K562 (cell line): Measurements from ENCODE around the gene CMTM4. TPM values are rescaled to one million over a fixed set of nuclear protein-coding genes. Genes with fewer than 3 reads are reported as not detected.

Experiments used
- BRD9 ChIP-seq: fragments of 450-650 bp; IDR thresholded peaks from 2 replicates; pipeline ENCODE4 v1.6.1; 2018; ENCODE audit warnings: low read depth; ENCODE audit not compliant: partially characterized antibody
- CBFA2T3 ChIP-seq: fragments of 450-650 bp; IDR thresholded peaks from 2 replicates; pipeline ENCODE4 v1.6.1; 2017
- CCNT2 ChIP-seq: IDR thresholded peaks from 2 replicates; pipeline ENCODE4 v1.6.1; 2011; ENCODE audit warnings: borderline replicate concordance, low read depth, mild to moderate bottlenecking, moderate library complexity, mixed read lengths, low read length; ENCODE audit not compliant: insufficient read length; ENCODE audit errors: extremely low read depth
- DPF2 ChIP-seq: fragments of 450-650 bp; IDR thresholded peaks from 2 replicates; pipeline ENCODE4 v1.6.1; 2016
- ETV5 ChIP-seq: sonication (generic); formaldehyde crosslinking; IDR thresholded peaks from 2 replicates; pipeline ENCODE4 v1.4.0; 2020; ENCODE audit warnings: low read depth, mild to moderate bottlenecking, missing genetic modification reagents
- FIP1L1 ChIP-seq: fragments of 200-400 bp; formaldehyde crosslinking; IDR thresholded peaks from 2 replicates; pipeline ENCODE4 v1.6.1; 2018; ENCODE audit warnings: mild to moderate bottlenecking, low read depth, low read length; ENCODE audit not compliant: poor library complexity, severe bottlenecking
- HCFC1 ChIP-seq: IDR thresholded peaks from 2 replicates; pipeline ENCODE4 v1.6.1; 2012; ENCODE audit warnings: low read depth, low read length, improper control_type of control experiment
- HNRNPL ChIP-seq: fragments of 200-400 bp; formaldehyde crosslinking; IDR thresholded peaks from 2 replicates; pipeline ENCODE4 v1.6.1; 2017; ENCODE audit warnings: low read depth, mild to moderate bottlenecking, low read length
- KDM4B ChIP-seq, 2 experiments: fragments of 450-650 bp in 1 of 2; sonication (generic) in 1 of 2; IDR thresholded peaks; 2 replicates each; pipeline ENCODE4 v1.6.1; 2016 to 2017; ENCODE audit warnings: borderline replicate concordance in 2 of 2, antibody characterized with exemption in 1 of 2, low read depth in 1 of 2, mild to moderate bottlenecking in 1 of 2
- L3MBTL2 ChIP-seq: fragments of 450-650 bp; IDR thresholded peaks from 2 replicates; pipeline ENCODE4 v1.6.1; 2016; ENCODE audit warnings: mild to moderate bottlenecking, moderate library complexity
- MTA1 ChIP-seq: fragments of 450-650 bp; IDR thresholded peaks from 2 replicates; pipeline ENCODE4 v1.6.1; 2017; ENCODE audit warnings: borderline replicate concordance
- NEUROD1 ChIP-seq: fragments of 150-350 bp; IDR thresholded peaks from 2 replicates; pipeline ENCODE4 v1.6.1; 2014; ENCODE audit warnings: borderline replicate concordance, low read length, low read depth; ENCODE audit not compliant: partially characterized antibody
- PBX2 ChIP-seq, 2 experiments: IDR thresholded peaks in 1 of 2; conservative IDR thresholded peaks in 1 of 2; 2 replicates each; pipeline ENCODE4 v1.6.1; 2016; ENCODE audit warnings: low read depth in 2 of 2, mild to moderate bottlenecking in 1 of 2, missing compliant biosample characterization in 1 of 2, missing genetic modification characterization in 1 of 2, moderate library complexity in 1 of 2
- PTBP1 ChIP-seq: fragments of 200-400 bp; formaldehyde crosslinking; IDR thresholded peaks from 2 replicates; pipeline ENCODE4 v1.6.1; 2017; ENCODE audit warnings: low read depth, low read length
- PURB ChIP-seq: sonication (generic); formaldehyde crosslinking; IDR thresholded peaks from 2 replicates; pipeline ENCODE4 v1.9.0; 2021; ENCODE audit warnings: low read depth, mild to moderate bottlenecking, missing genetic modification reagents
- SOX6 ChIP-seq: fragments of 450-650 bp; IDR thresholded peaks from 2 replicates; pipeline ENCODE4 v1.6.1; 2014; ENCODE audit warnings: mild to moderate bottlenecking
- SRSF3 ChIP-seq: fragments of 200-400 bp; formaldehyde crosslinking; IDR thresholded peaks from 2 replicates; pipeline ENCODE4 v1.6.1; 2016; ENCODE audit warnings: mild to moderate bottlenecking, low read length, moderate library complexity; ENCODE audit not compliant: insufficient read depth
- SRSF9 ChIP-seq: fragments of 200-400 bp; formaldehyde crosslinking; IDR thresholded peaks from 2 replicates; pipeline ENCODE4 v1.6.1; 2017; ENCODE audit warnings: low read depth, low read length, borderline replicate concordance
- ZNF133 ChIP-seq: fragments of 250-450 bp; sonication (Bioruptor Pico); IDR thresholded peaks from 2 replicates; pipeline ENCODE4 v1.4.0; 2020; ENCODE audit warnings: mild to moderate bottlenecking
- ZNF384 ChIP-seq: IDR thresholded peaks from 2 replicates; pipeline ENCODE4 v1.6.1; 2012; ENCODE audit warnings: low read depth, low read length, improper control_type of control experiment
- polyA plus RNA-seq, 8 experiments: library from polyadenylated mRNA; depleted of rRNA in 4 of 8; stranded (reverse) in 5 of 8; unstranded in 3 of 8; fragments of >200 nt; fragmentation: Nextera tagmentation in 2 of 8; fragmentation: Illumina TruSeq in 1 of 8; extraction: Ambion mirVana in 2 of 8; extraction: Trizol in 1 of 8; gene quantifications; 2 replicates each; pipeline versions ENCODE4 v1.2.1 to v1.2.3, GENCODE V29; 2011 to 2014; ENCODE audit warnings: inconsistent platforms in 1 of 8, missing spikeins in 1 of 8
- total RNA-seq, 7 experiments: library from RNA; depleted of rRNA in 6 of 7; stranded (reverse); fragments of >200 nt in 6 of 7; fragmentation: Illumina TruSeq in 2 of 7; extraction: Trizol in 2 of 7; gene quantifications; 2 replicates each; pipeline versions ENCODE4 v1.2.1 to v1.2.3, GENCODE V29; 2011 to 2021; ENCODE audit warnings: low replicate concordance in 1 of 7
- TF ChIP-seq, protein P1 (sequence below): fragments of 450-650 bp; IDR thresholded peaks from one replicate; pipeline ENCODE4 v1.6.1; 2018; ENCODE audit warnings: mild to moderate bottlenecking, moderate library complexity; ENCODE audit not compliant: partially characterized antibody

The CMTM4 gene
- total and polyA plus RNA-seq, 9 of the 15 experiments (the other 6 are each of a cell fraction or from before 2014, with no cell fraction given): 2.0 to 21.3 (median 12.5) TPM

DNA sequence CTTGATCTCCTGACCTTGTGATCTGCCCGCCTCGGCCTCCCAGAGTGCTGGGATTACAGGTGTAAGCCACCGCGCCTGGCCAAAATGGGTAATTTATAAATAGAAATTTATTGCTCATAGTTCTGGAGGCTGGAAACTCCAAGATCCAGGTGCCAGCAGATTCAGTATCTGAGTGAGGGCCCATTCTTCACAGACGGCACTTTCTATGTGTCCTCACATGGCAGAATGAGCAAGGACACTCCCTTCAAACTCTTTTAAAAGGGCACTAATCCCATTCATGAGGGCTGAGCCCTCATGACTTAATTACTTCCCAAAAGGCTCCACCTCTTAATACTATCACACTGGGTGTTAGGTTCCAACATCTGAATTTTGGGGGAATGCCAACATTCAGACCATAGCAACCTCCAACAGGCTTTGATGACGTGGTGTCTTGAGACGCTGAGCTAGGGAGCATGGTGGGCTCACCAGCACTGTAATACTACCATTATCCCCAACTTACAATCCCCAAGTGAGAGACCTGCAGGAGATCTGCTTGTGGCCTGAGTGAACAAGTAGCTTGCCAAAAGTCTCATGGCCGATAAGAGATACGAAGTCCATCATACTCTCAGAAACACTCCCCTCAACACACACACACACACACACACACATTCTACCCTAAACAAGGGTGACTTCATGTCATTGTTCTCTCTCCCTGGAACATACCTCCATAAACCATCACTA lies 8.5 kb downstream of the CMTM4 start (continued):
- TF ChIP-seq, protein P1, sequence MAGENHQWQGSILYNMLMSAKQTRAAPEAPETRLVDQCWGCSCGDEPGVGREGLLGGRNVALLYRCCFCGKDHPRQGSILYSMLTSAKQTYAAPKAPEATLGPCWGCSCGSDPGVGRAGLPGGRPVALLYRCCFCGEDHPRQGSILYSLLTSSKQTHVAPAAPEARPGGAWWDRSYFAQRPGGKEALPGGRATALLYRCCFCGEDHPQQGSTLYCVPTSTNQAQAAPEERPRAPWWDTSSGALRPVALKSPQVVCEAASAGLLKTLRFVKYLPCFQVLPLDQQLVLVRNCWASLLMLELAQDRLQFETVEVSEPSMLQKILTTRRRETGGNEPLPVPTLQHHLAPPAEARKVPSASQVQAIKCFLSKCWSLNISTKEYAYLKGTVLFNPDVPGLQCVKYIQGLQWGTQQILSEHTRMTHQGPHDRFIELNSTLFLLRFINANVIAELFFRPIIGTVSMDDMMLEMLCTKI: no peak
- TF ChIP-seq ETV5: no peak
- no peak for TF ChIP-seq HCFC1
- TF ChIP-seq FIP1L1: no peak
- no peak for TF ChIP-seq ZNF133 (CRISPR knock-in tag)
- 0 out of 2 replicates have a peak, but pooled peaks have one; percentile 50 for TF ChIP-seq L3MBTL2
- peak; percentile 21; the same call in 1 of the 2 replicates for TF ChIP-seq CBFA2T3
- TF ChIP-seq KDM4B (IDR thresholded peaks at IDR 0.05; ENCODE audit: borderline replicate concordance in 2 of 2, low read depth in 1 of 2): no peak
- TF ChIP-seq ZNF384: no peak
- no peak for TF ChIP-seq HNRNPL
- TF ChIP-seq MTA1: 0 out of 2 replicates have a peak, but pooled peaks have one; percentile 54
- no peak for TF ChIP-seq PBX2 (CRISPR knock-in tag; IDR thresholded peaks at IDR 0.05; ENCODE audit: low read depth)
- no peak for TF ChIP-seq PBX2 (tag; conservative IDR thresholded peaks at IDR 0.05; ENCODE audit: low read depth)
- TF ChIP-seq CCNT2: no peak
- TF ChIP-seq BRD9: peak; percentile 33
- TF ChIP-seq SRSF9: no peak
- no peak for TF ChIP-seq PTBP1
- no peak for TF ChIP-seq SRSF3
- peak; percentile 89 for TF ChIP-seq SOX6
- peak; percentile 60; the same call in 1 of the 2 replicates for TF ChIP-seq DPF2
- TF ChIP-seq NEUROD1: no peak
- TF ChIP-seq PURB: no peak
